ELR (cell line): ENCODE data around the gene MOB2.

Experiments
- DNase-seq: peaks from one replicate; pipeline ENCODE4 v3.0.0-alpha.2; 2015; ENCODE audit warnings: low read depth

Gene MOB2

DNA sequence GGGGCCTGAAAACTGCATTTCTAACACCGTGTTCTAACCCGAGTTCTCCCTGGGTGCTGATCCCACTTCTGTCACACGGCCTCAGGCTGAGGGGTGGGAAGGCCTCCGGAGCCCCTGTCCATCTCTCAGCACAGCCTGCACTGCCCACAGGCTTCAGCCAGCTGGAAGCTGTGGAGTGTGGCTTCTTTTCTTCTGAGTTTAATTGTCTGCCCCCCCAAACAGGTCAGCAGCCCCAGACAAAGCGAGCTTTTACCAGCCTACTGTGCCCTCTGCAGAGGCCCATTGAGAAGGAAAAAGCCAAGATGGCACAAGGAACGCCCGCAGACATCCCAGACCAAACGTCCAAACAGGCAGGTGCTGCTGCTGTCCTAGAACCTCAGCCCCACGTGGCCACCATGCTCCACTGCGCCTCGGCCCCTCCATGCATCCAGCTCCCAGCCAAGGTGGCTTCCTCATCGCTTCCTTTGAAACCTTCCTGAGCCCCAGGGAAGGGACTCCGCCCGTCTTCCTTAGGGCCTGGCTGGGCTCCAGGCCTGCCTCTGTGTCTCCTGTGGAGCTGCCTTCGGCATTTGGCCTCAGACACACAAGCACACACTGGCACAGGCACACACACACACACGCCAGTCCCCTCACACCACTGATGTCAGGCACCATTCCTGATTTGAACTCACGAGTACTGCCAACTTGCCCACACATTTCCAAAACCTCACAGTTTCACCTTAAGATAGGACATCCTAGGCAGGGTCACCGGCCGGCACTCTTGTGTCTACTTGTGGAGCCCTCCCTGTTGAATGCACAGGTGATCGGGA lies 1.7 kb downstream of the MOB2 start:
- no peak for DNase-seq

DNA sequence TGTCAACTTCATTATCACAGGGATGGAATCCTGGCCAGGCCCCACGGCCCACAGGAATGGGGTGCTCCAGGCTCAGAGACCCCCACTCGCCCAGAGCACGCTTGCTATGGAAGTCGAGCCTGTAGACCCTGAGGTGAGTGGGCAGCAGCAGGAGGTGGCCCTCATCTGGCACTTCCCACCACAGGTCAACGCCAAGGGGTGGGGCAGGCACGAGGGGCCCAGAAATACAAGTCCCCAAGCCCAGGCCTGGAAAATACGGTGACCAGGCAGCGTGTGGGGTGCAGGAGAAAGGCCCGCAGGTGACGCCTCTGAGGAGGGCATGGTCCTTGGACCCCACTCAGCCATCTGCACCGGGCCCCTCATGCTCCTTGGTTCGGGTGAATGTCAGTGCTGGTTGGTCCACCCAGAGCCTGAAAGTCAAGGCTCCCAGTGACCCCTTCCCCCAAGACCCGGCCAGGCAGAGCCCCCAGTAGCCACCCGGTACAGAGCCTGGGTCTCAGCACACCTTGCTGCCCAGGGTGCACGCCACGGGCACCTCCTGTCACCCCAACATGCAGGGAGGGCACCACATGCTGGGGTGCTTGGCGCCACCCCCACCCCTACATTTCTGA lies 2.4 kb downstream of the MOB2 start:
- no peak for DNase-seq

DNA sequence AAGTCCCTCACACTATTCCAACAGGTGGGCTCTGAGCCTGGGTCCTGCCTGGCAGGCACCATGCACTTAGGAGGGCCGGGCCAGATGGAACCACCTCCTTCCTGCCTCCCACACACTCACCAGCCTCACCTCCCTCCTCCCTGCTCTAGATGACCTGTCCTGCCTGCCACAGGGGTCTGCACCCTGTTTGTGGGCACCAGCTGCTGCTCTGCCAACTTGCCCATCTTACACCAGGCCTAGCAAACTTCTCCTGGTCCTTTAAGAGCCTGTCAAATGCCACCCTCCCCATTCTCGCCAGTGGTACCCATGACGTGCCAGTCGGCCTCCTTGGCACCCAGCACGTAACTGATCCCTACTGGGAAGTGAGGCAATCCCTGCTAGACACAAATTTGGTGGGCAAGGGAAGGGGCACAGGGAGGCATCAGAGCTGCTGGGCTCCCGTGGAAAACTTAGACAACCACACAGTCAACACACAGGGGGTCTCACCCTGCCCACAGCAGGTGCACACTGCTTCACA lies 3.1 kb downstream of the MOB2 start:
- DNase-seq: no peak

- DNase-seq: no peak
These were observed 3.8 kb downstream of the MOB2 start for GRCh38 chr11:1482581-1483444.

GRCh38 chr11:1481861-1482441 lies 4.6 kb downstream of the MOB2 start:
- DNase-seq: no peak

GRCh38 chr11:1481483-1481825 lies 5.1 kb downstream of the MOB2 start:
- DNase-seq: no peak

DNA sequence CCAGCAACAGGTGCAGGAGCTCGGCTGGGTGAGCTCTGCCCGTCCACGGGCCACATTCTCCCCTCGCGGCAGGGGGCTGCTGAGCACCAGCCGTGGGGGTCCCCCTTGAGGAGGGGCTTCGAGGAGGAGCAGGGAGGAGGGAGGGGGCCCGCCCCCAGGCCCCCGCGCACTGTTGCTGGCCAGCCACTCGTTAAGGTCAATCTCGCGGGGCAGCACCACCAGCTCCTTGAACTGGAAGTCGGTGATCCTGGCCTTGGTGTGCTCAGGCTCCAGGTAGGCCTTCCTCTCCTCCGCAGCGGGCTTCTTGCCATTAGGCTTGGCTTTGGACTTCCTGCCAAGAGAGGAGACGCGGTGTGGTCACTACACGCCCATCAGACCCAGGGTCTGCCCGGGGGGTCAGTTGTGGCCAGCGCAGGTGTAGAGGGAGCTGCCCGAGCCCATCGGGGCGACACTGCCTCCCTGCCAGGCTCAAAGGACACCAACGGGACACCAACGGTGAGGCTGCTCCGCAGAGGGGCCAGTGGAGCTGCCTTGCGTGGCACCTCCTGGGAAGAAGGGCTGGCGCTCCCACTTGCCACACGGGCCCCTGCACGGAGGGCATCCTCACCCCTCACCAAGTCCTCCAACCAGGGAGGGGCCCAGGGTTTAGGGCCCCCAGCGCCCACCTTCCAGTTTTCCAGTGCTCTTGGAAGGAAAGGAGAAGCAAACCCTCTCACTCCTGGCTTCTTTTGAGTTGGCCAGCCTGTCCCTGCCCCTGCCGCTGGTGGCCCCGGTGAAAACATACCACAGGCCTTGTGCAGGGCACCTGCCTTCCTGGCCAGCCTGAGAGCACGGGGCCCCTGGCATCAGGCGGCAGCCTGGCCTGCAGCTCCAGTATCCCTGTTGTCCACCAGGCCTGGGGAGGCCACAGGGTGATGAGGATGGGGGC lies 5.8 kb downstream of the MOB2 start:
- no peak for DNase-seq

DNA sequence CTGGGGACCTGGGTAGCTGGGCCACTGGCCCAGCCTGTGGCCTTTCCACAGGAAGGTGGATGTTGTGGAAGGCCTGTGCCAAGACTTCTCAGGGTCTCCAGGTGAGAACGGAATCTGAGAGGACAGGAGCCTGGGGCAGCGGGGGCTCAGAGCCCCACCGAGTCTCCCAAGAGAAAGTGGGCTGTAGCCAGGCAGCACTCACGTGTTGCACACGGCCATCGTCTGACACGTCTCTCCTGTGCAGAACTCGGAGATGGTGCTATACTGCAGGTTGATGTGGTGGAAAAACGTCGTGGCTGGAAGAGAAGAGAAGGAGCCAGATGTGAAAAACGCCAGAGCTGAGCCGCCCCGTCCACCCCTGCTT lies 6.4 kb downstream of the MOB2 start:
- no peak for DNase-seq

DNA sequence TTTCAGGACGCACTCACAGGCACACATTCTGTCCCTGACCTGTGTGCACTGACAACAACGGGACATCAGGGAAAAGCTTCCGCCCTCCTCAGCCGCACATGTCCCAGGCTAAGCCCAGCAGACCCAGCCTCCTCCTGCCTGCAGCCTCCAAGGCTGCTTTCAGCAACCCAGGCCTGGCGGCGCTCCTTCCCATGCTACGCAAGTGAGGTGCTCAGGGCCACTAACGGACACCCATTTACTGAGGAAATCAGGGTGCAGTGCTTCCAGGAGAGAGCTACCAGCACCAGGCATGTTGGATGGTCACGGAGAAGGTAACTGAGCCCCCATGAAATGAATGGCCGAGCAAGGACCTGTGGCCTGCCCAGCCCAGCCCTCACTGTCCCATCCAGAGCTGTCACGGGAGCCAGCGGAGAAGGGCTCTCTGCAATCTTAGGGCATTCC lies 6.9 kb downstream of the MOB2 start:
- no peak for DNase-seq

DNA sequence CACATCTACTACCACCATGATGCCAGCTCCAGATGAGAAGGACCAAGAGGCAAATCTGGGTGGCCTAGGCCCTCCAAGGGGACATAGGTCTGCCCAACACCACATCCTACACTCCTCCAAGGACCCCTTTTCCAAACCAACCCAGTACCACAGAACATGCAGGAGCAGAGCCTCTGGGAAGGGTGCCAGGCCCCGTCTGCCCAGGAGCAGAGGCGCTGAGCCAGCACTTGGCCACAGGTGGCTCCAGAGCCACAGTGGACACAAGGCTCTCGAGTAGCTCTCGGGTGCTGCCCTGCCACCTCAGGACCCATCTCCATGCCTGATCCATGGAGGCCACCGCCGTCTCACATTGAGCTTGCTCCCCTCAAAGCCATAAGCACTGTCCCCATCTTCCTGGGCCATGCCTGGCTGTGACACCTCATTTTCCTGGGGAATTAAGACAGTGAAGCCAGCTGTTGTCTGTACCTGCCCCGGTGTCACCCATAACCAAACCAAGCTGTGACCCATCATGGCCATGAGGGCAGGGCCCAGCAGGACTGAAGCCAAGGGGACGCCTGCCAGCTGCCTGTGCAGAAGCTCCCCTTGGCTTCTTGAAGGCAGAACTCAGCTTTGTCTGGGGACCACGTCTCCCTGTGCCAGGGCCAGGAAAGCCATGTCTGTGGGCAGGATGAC lies 7.4 kb downstream of the MOB2 start:
- no peak for DNase-seq

DNA sequence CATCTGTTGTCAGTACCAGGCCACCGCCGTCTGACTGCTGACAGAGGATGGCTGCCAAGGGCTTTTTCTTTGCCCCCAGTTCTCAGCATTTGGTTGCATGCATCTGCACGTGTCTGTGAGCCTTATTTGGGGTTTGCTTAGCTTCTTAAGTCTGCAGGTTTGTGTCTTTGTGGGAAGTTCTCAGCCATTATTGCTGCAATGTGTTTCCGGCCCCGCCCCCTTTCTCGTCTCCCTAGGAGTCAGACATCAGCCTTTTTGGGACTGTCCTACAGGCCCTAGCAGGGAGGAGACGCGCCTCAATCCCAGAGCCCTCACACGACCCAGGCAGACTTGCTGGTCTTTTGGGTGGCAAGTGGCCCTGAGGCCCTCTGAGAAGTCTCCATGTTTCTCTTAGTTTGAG lies 8.0 kb downstream of the MOB2 start:
- no peak for DNase-seq

GRCh38 chr11:1478011-1478410 lies 8.6 kb downstream of the MOB2 start:
- no peak for DNase-seq

DNA sequence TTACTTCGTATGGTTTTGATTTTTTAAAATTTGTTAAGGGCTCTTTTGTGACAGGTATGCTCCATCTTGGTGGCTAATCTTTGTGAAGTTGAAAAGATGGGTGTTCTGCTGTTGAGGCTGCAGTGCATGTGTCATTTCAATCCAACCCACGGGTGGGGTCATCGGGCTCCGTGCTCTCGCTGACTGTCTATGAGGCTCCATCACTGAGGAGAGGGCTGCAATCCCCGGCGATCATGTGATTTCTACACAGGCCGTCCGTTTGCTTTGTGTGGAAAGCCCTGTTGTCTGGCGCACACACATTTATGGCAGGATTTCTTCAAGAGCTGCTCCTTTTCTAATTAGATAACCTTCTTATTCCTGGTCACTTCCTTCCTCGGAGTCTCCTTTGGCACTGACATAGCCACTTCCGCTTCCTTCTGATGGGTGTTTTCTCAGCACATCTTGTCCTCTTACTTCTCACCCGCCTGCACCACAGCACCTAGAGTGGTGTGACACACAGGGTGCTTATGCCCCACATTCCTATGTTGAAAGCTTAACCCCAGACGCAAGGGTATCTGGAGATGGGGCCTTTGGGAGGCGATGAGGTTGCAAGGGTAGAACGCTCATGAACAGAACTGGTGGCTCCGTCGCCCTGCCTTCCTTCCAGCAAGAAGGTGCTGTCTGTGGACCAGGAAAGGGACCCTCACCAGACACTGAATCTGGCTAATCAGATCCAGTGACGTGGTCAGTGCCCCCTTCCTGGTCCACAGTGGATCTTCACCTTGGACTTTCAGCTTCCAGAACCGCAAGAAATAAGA lies 9.4 kb downstream of the MOB2 start:
- DNase-seq: no peak

GRCh38 chr11:1475841-1476240 lies 10.7 kb downstream of the MOB2 start:
- DNase-seq: no peak

- no peak for DNase-seq
These were observed 12.8 kb downstream of the MOB2 start for GRCh38 chr11:1473786-1474185.

- DNase-seq: no peak
These were observed 13.5 kb downstream of the MOB2 start for GRCh38 chr11:1473011-1473628.

DNA sequence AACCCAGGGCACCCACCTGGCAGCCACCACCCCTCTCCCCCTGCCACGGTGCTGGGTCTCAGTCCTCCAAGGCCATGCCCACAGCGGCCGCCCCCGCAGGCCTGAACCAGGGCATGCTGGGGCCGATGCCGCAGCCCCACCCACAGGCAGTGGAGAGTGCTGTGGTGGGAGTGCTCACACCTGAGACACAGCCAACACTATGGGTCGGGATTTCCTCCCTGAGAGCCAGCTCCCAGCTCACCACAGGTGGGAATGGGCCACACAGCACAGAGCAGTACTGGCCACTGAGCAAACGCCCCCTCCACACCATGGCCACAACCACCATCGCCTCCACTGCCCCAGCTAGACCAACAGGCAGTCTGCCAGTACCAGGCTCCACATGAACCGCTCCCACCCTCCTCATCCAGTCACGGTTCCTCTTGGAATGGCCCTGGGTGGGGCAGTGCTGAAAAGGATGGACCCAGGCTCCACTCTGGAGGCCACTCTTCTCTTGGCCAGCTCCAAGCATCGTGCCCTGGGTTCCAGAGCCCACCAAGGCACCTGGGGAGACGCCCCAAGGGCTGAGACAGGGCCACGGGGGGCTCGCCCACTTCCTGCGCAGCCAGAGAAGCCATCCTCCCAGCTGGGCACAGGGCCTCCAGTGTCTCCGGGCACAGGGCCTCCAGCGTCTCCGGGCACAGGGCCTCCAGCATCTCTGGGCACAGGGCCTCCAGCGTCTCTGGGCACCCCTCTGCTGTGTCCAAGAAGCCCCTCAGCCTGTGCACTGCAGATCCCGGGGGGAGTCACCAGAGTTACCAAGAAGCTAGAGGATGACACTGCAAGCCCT lies 14.2 kb downstream of the MOB2 start:
- DNase-seq: no peak

DNA sequence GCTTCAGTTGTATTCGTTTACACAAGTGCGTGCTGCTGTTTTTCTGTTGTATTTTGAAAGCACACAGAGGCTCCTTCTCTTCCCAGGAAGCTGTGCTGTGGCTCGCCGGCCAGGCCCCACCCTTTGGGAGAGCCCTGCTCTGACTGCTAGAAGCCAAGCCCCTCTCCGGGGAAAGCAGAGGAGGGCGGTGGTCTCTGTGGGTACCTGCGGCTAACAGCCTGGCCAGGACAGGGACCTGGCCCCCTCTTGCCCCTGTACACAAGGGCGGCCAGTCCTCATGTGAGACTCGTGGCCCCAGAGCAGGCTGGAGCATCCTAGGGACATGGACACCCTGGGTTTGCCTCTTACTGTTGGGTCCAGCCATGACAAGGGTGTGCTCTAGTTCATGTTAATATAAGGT lies 14.8 kb downstream of the MOB2 start:
- DNase-seq: no peak
